Cardiac muscle cell (in vitro differentiated cells and primary cell): ENCODE results near the gene DYNLT5. TPM values are rescaled to one million over a fixed set of nuclear protein-coding genes. Genes with fewer than 3 reads are reported as not detected.

Experiments used
- DNase-seq, 2 donors: peaks; one replicate each; pipeline versions ENCODE4 v3.0.0 to v3.0.0-alpha.2; 2010 to 2017; ENCODE audit warnings: low read depth in 1 of 2, low spot score in 1 of 2
- H3K27ac ChIP-seq: fragments of 200-600 bp; sonication (generic); 2 replicates; pipeline ENCODE4 v1.5.1; 2016
- H3K27me3 ChIP-seq: fragments of 200-600 bp; sonication (generic); 2 replicates; pipeline ENCODE4 v1.6.0; 2016; ENCODE audit warnings: control low read depth
- H3K36me3 ChIP-seq: fragments of 200-600 bp; sonication (generic); 2 replicates; pipeline ENCODE4 v1.5.1; 2016; ENCODE audit warnings: control low read depth
- H3K4me1 ChIP-seq: fragments of 200-600 bp; sonication (generic); 2 replicates; pipeline ENCODE4 v1.8.1; 2017; ENCODE audit warnings: low read depth, mild to moderate bottlenecking, mixed run types
- H3K4me3 ChIP-seq: fragments of 200-600 bp; sonication (generic); 2 replicates; pipeline ENCODE4 v1.5.1; 2016; ENCODE audit warnings: mild to moderate bottlenecking
- H3K9me3 ChIP-seq: fragments of 200-600 bp; sonication (generic); 2 replicates; pipeline ENCODE4 v1.5.1; 2017; ENCODE audit warnings: low read depth, mild to moderate bottlenecking, control low read depth
- polyA plus RNA-seq: library from polyadenylated mRNA; unstranded; fragments of >200 nt; fragmentation: Nextera tagmentation; extraction: Ambion mirVana; gene quantifications from 2 replicates; pipeline ENCODE4 v1.2.1, GENCODE V29; 2016
- total RNA-seq: library from RNA; depleted of rRNA; stranded (reverse); fragments of >200 nt; gene quantifications from 2 replicates; pipeline ENCODE4 v1.2.3, GENCODE V29; 2016
- TF ChIP-seq, protein P1 (sequence below): IDR thresholded peaks from 2 replicates; pipeline ENCODE4 v1.5.1; 2012; ENCODE audit warnings: low read depth, mild to moderate bottlenecking, low read length

Gene DYNLT5
- total and polyA plus RNA-seq, 2 experiments from 2014 or later, result 5.3 to 28.6 TPM

DNA sequence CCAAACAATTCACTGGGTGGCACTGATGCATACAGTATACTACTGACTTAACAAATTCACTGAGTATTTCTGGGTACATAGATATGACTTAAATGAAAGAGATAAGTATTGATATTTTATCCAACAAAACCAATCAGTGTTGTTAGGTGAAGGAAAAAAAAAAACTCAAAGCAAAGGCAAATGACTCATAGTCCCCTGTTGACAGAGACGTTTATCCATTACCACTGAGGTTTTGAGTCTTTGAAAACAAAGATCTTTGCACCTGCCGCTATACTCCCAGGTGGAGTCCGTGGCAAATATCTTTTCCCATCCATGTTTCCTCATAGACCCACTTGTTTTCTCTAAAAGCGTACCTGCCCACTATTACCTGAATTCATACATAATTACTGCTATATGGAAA is 18.4 kb downstream of the DYNLT5 start:
- Histone ChIP-seq H3K4me3 (no peak overlapping the region), H3K36me3 (no peaks in the 10 kb centered on the region), H3K4me1 (peaks cover 5% of the 10 kb centered on the region), H3K9me3 (no peaks in the 10 kb centered on the region), H3K27ac (no peak overlapping the region), H3K27me3 (no peaks in the 10 kb centered on the region)
- TF ChIP-seq, protein P1, sequence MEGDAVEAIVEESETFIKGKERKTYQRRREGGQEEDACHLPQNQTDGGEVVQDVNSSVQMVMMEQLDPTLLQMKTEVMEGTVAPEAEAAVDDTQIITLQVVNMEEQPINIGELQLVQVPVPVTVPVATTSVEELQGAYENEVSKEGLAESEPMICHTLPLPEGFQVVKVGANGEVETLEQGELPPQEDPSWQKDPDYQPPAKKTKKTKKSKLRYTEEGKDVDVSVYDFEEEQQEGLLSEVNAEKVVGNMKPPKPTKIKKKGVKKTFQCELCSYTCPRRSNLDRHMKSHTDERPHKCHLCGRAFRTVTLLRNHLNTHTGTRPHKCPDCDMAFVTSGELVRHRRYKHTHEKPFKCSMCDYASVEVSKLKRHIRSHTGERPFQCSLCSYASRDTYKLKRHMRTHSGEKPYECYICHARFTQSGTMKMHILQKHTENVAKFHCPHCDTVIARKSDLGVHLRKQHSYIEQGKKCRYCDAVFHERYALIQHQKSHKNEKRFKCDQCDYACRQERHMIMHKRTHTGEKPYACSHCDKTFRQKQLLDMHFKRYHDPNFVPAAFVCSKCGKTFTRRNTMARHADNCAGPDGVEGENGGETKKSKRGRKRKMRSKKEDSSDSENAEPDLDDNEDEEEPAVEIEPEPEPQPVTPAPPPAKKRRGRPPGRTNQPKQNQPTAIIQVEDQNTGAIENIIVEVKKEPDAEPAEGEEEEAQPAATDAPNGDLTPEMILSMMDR, result no peak
- DNase-seq, result no peak

DNA sequence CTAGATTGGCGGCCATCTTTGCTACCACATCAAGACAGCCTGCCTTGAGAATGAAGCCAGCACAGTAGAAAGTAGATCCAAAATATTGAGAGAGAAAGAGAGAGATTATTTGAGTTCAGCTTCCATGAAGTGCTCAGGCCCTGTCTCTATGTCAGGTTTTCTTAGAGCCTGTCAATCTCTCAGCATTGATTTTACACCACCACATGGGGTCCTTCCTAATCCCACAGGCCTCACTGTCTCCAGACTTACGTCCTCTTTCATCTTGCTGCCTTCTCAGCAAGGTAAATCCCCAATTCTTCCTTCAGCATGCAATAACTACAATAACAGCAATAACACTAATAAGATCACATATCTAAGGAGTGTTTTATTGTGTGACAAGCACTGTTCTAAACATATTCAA is 21.0 kb downstream of the DYNLT5 start:
- no peak for DNase-seq
- Histone ChIP-seq H3K9me3 (no peaks in the 10 kb centered on the region), H3K27ac (no peak overlapping the region)

DNA sequence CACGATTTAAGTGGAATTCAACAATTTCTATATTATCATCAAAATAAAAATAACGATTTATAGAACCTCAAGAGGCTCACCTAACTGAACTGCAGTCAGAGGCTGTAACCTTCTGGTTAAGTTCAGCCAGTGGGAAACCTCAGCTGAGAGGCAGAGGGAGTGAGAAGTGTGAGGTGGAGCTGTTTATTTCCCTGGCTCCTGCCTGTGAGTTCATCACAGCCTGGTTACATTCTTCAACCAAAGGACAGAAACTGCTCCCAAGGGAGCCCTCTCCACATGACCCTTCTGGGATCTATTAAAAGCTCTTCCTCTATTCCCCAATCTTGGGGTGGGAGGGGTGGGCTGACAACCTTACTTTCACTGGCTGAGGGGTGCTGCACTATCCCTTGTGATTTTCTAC is 22.2 kb downstream of the DYNLT5 start:
- Histone ChIP-seq H3K27me3 (no peaks in the 10 kb centered on the region), H3K4me3 (no peak overlapping the region), H3K36me3 (no peaks in the 10 kb centered on the region), H3K4me1 (no peaks in the 10 kb centered on the region), H3K9me3 (no peaks in the 10 kb centered on the region), H3K27ac (no peak overlapping the region)
- no peak for DNase-seq
- TF ChIP-seq, protein P1, result no peak

More for the DNA sequence above, 21.0 kb downstream of the DYNLT5 start:
- TF ChIP-seq, protein P1, result no peak
- Histone ChIP-seq H3K4me1 (no peaks in the 10 kb centered on the region), H3K27me3 (no peaks in the 10 kb centered on the region), H3K36me3 (no peaks in the 10 kb centered on the region), H3K4me3 (no peak overlapping the region)

- H3K36me3 ChIP-seq, result no peaks in the 10 kb centered on the region
- no peak for DNase-seq
- no peak overlapping the region for H3K4me3 ChIP-seq
- TF ChIP-seq, protein P1, result no peak
- no peak overlapping the region for H3K27ac ChIP-seq
- no peaks in the 10 kb centered on the region for H3K27me3 ChIP-seq
- H3K9me3 ChIP-seq, result no peaks in the 10 kb centered on the region
- no peaks in the 10 kb centered on the region for H3K4me1 ChIP-seq
Observed at GRCh38 chr1:66775646-66776045, 23.4 kb downstream of the DYNLT5 start.

GRCh38 chr1:66777831-66778230 is 25.6 kb downstream of the DYNLT5 start:
- H3K36me3 ChIP-seq, result no peaks in the 10 kb centered on the region
- H3K27me3 ChIP-seq, result no peaks in the 10 kb centered on the region
- no peak overlapping the region for H3K27ac ChIP-seq
- H3K4me1 ChIP-seq, result no peaks in the 10 kb centered on the region
- H3K9me3 ChIP-seq, result no peaks in the 10 kb centered on the region
- no peak for DNase-seq
- no peak overlapping the region for H3K4me3 ChIP-seq
- TF ChIP-seq, protein P1, result no peak

DNA sequence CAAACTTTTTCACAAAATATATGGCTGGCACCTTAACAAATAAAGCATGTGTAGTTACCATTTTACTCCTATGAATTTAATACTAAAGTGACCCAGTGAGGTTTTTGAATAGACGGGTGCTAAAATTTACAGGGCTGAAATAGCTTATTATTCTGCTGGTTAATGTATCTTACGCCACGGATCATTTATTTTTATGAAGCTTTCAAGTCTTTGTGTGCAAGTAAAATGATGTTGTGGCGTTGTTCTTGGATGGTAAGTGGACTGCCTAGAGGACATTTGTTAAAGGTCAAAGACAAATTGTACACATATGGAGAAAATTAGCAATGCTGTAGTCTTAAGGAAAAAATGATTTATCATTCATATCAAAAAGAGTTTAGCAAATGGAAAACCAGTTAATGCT is 26.0 kb downstream of the DYNLT5 start:
- no peak overlapping the region for H3K4me3 ChIP-seq
- no peaks in the 10 kb centered on the region for H3K4me1 ChIP-seq
- TF ChIP-seq, protein P1, result no peak
- DNase-seq, result no peak
- no peaks in the 10 kb centered on the region for H3K27me3 ChIP-seq
- H3K9me3 ChIP-seq, result no peaks in the 10 kb centered on the region
- no peaks in the 10 kb centered on the region for H3K36me3 ChIP-seq
- no peak overlapping the region for H3K27ac ChIP-seq
